Measurements from ENCODE around the gene TNRC6A.

Gene TNRC6A

GRCh38 chr16:24759006-24759405, 29.6 kb downstream of the TNRC6A start:
- H2BK5ac ChIP-seq (ENCODE audit: low read length): no peak overlapping the region
- WGBS, 2 donors (ENCODE audit: extremely low coverage in 2 of 2, insufficient read length in 2 of 2, insufficient replicate concordance in 1 of 2): no CpG with 5 or more reads among the region's 2 CpGs
- peaks cover 0 to 64% of the 10 kb centered on the region in 2 donors for H3K36me3 ChIP-seq (replicated peaks in 1 of 2; ENCODE audit: control insufficient read depth in 2 of 2, insufficient read depth in 2 of 2, low read length in 2 of 2)
- DNase-seq (ENCODE audit: low spot score): no peak
- no peak overlapping the region for H3K14ac ChIP-seq (ENCODE audit: low read length)
- H3K27ac ChIP-seq (replicated peaks; ENCODE audit: low read length): no peak overlapping the region
- H3K9me3 ChIP-seq (replicated peaks in 1 of 2; ENCODE audit: control insufficient read depth in 2 of 2, insufficient read depth in 1 of 2, low read depth in 1 of 2, low read length in 2 of 2): no peaks in the 10 kb centered on the region
- H4K8ac ChIP-seq (ENCODE audit: low read depth, low read length): no peak overlapping the region
- no peak overlapping the region for H2AFZ ChIP-seq (ENCODE audit: low read length)
- H2BK15ac ChIP-seq (ENCODE audit: low read length): no peak overlapping the region
- no peak overlapping the region for H3K4me2 ChIP-seq (ENCODE audit: insufficient read depth, low read length, poor library complexity, severe bottlenecking)
- H3K4me3 ChIP-seq (ENCODE audit: low read length in 2 of 2): no peak overlapping the region
- no peak overlapping the region for H4K91ac ChIP-seq (ENCODE audit: low read depth, low read length, poor library complexity)
- H3K18ac ChIP-seq (ENCODE audit: low read length): no peak overlapping the region
- H3K23ac ChIP-seq (ENCODE audit: low read depth, low read length, poor library complexity): no peak overlapping the region
- H2BK12ac ChIP-seq (ENCODE audit: low read length): no peak overlapping the region
- H3K4ac ChIP-seq (ENCODE audit: low read length): no peak overlapping the region
- no peak overlapping the region for H2BK120ac ChIP-seq (ENCODE audit: low read depth, low read length)
- no peak overlapping the region for H3K9ac ChIP-seq (ENCODE audit: low read depth, low read length, poor library complexity)
- no peak overlapping the region for H2AK5ac ChIP-seq (ENCODE audit: low read depth, low read length)
- peaks cover 6% of the 10 kb centered on the region for H3K79me1 ChIP-seq (ENCODE audit: low read depth, low read length)
- peaks cover 0 to 3% of the 10 kb centered on the region in 2 donors for H3K4me1 ChIP-seq (ENCODE audit: control insufficient read depth in 2 of 2, insufficient read depth in 1 of 2, low read depth in 1 of 2, low read length in 2 of 2)
- no peaks in the 10 kb centered on the region for H3K27me3 ChIP-seq (ENCODE audit: control insufficient read depth in 3 of 3, insufficient read depth in 3 of 3, low read depth in 1 of 3, low read length in 3 of 3)

GRCh38 chr16:24761526-24761925, 32.1 kb downstream of the TNRC6A start:
- Histone ChIP-seq H3K27me3 (ENCODE audit: control insufficient read depth in 3 of 3, insufficient read depth in 3 of 3, low read depth in 1 of 3, low read length in 3 of 3) (no peaks in the 10 kb centered on the region), H3K9ac (ENCODE audit: low read depth, low read length, poor library complexity) (no peak overlapping the region), H3K36me3 (replicated peaks in 1 of 2; ENCODE audit: control insufficient read depth in 2 of 2, insufficient read depth in 2 of 2, low read length in 2 of 2) (peaks cover 4 to 87% of the 10 kb centered on the region in 2 donors), H4K91ac (ENCODE audit: low read depth, low read length, poor library complexity) (no peak overlapping the region), H2BK15ac (ENCODE audit: low read length) (no peak overlapping the region), H3K4me2 (ENCODE audit: insufficient read depth, low read length, poor library complexity, severe bottlenecking) (no peak overlapping the region), H2AK5ac (ENCODE audit: low read depth, low read length) (no peak overlapping the region), H3K4ac (ENCODE audit: low read length) (no peak overlapping the region), H4K8ac (ENCODE audit: low read depth, low read length) (no peak overlapping the region), H2BK5ac (ENCODE audit: low read length) (no peak overlapping the region), H3K79me1 (ENCODE audit: low read depth, low read length) (peaks cover 5% of the 10 kb centered on the region), H3K23ac (ENCODE audit: low read depth, low read length, poor library complexity) (no peak overlapping the region), H2BK12ac (ENCODE audit: low read length) (no peak overlapping the region), H3K18ac (ENCODE audit: low read length) (no peak overlapping the region), H3K9me3 (replicated peaks in 1 of 2; ENCODE audit: control insufficient read depth in 2 of 2, insufficient read depth in 1 of 2, low read depth in 1 of 2, low read length in 2 of 2) (no peaks in the 10 kb centered on the region), H2BK120ac (ENCODE audit: low read depth, low read length) (no peak overlapping the region), H3K4me1 (ENCODE audit: control insufficient read depth in 2 of 2, insufficient read depth in 1 of 2, low read depth in 1 of 2, low read length in 2 of 2) (no peaks in the 10 kb centered on the region), H3K27ac (replicated peaks; ENCODE audit: low read length) (no peak overlapping the region), H3K4me3 (ENCODE audit: low read length in 2 of 2) (no peak overlapping the region), H3K14ac (ENCODE audit: low read length) (no peak overlapping the region), H2AFZ (ENCODE audit: low read length) (no peak overlapping the region)
- WGBS, 2 donors (ENCODE audit: extremely low coverage in 2 of 2, insufficient read length in 2 of 2, insufficient replicate concordance in 1 of 2): no CpG with 5 or more reads among the region's 6 CpGs
- DNase-seq (ENCODE audit: low spot score): no peak

GRCh38 chr16:24764916-24765315, 35.5 kb downstream of the TNRC6A start:
- Histone ChIP-seq H3K23ac (ENCODE audit: low read depth, low read length, poor library complexity) (no peak overlapping the region), H3K4me2 (ENCODE audit: insufficient read depth, low read length, poor library complexity, severe bottlenecking) (no peak overlapping the region), H3K27ac (replicated peaks; ENCODE audit: low read length) (no peak overlapping the region), H3K4me1 (ENCODE audit: control insufficient read depth in 2 of 2, insufficient read depth in 1 of 2, low read depth in 1 of 2, low read length in 2 of 2) (no peaks in the 10 kb centered on the region), H3K18ac (ENCODE audit: low read length) (no peak overlapping the region), H3K9ac (ENCODE audit: low read depth, low read length, poor library complexity) (no peak overlapping the region), H3K4me3 (ENCODE audit: low read length in 2 of 2) (no peak overlapping the region), H3K79me1 (ENCODE audit: low read depth, low read length) (peaks cover 2% of the 10 kb centered on the region), H3K36me3 (replicated peaks in 1 of 2; ENCODE audit: control insufficient read depth in 2 of 2, insufficient read depth in 2 of 2, low read length in 2 of 2) (peaks cover 4 to 84% of the 10 kb centered on the region in 2 donors), H2BK15ac (ENCODE audit: low read length) (no peak overlapping the region), H3K4ac (ENCODE audit: low read length) (no peak overlapping the region), H4K8ac (ENCODE audit: low read depth, low read length) (no peak overlapping the region), H4K91ac (ENCODE audit: low read depth, low read length, poor library complexity) (no peak overlapping the region), H2AFZ (ENCODE audit: low read length) (no peak overlapping the region), H2BK120ac (ENCODE audit: low read depth, low read length) (no peak overlapping the region), H2BK12ac (ENCODE audit: low read length) (no peak overlapping the region), H2AK5ac (ENCODE audit: low read depth, low read length) (no peak overlapping the region), H3K27me3 (ENCODE audit: control insufficient read depth in 3 of 3, insufficient read depth in 3 of 3, low read depth in 1 of 3, low read length in 3 of 3) (no peaks in the 10 kb centered on the region), H3K14ac (ENCODE audit: low read length) (no peak overlapping the region), H2BK5ac (ENCODE audit: low read length) (no peak overlapping the region), H3K9me3 (replicated peaks in 1 of 2; ENCODE audit: control insufficient read depth in 2 of 2, insufficient read depth in 1 of 2, low read depth in 1 of 2, low read length in 2 of 2) (no peaks in the 10 kb centered on the region)
- WGBS, 2 donors (ENCODE audit: extremely low coverage in 2 of 2, insufficient read length in 2 of 2, insufficient replicate concordance in 1 of 2): no CpG with 5 or more reads among the region's 2 CpGs
- DNase-seq (ENCODE audit: low spot score): no peak

DNA sequence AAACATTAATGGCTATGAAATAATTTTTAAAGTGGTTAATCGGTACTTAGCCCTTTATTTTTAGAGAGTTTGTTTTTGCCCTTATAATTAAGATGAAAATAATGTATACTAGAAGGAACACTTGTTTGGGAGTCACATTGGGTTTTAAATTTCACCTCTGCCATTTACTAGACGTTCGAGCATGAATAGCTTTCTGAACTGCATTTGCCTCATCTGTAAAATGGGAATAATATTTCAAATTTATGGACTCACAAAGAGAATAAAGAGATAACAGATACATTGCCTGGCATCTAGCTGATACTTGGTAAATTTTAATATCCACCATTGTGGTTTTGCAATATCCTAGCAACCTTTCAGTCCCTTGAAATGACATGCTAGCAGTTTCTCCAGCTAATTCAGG, 36.6 kb downstream of the TNRC6A start:
- DNase-seq (ENCODE audit: low spot score): no peak
- Histone ChIP-seq H2AFZ (ENCODE audit: low read length) (no peak overlapping the region), H3K4me2 (ENCODE audit: insufficient read depth, low read length, poor library complexity, severe bottlenecking) (no peak overlapping the region), H2BK15ac (ENCODE audit: low read length) (no peak overlapping the region), H3K79me1 (ENCODE audit: low read depth, low read length) (peaks cover 2% of the 10 kb centered on the region), H3K27me3 (ENCODE audit: control insufficient read depth in 3 of 3, insufficient read depth in 3 of 3, low read depth in 1 of 3, low read length in 3 of 3) (no peaks in the 10 kb centered on the region), H2AK5ac (ENCODE audit: low read depth, low read length) (no peak overlapping the region), H3K4ac (ENCODE audit: low read length) (no peak overlapping the region), H3K14ac (ENCODE audit: low read length) (no peak overlapping the region), H3K4me3 (ENCODE audit: low read length in 2 of 2) (no peak overlapping the region), H2BK5ac (ENCODE audit: low read length) (no peak overlapping the region), H3K23ac (ENCODE audit: low read depth, low read length, poor library complexity) (no peak overlapping the region), H3K27ac (replicated peaks; ENCODE audit: low read length) (no peak overlapping the region), H2BK12ac (ENCODE audit: low read length) (no peak overlapping the region), H3K9me3 (replicated peaks in 1 of 2; ENCODE audit: control insufficient read depth in 2 of 2, insufficient read depth in 1 of 2, low read depth in 1 of 2, low read length in 2 of 2) (no peaks in the 10 kb centered on the region), H4K8ac (ENCODE audit: low read depth, low read length) (no peak overlapping the region), H3K4me1 (ENCODE audit: control insufficient read depth in 2 of 2, insufficient read depth in 1 of 2, low read depth in 1 of 2, low read length in 2 of 2) (no peaks in the 10 kb centered on the region), H3K18ac (ENCODE audit: low read length) (no peak overlapping the region), H4K91ac (ENCODE audit: low read depth, low read length, poor library complexity) (no peak overlapping the region), H2BK120ac (ENCODE audit: low read depth, low read length) (no peak overlapping the region), H3K36me3 (replicated peaks in 1 of 2; ENCODE audit: control insufficient read depth in 2 of 2, insufficient read depth in 2 of 2, low read length in 2 of 2) (peaks cover 4 to 82% of the 10 kb centered on the region in 2 donors), H3K9ac (ENCODE audit: low read depth, low read length, poor library complexity) (no peak overlapping the region)
- WGBS, 2 donors (ENCODE audit: extremely low coverage in 2 of 2, insufficient read length in 2 of 2, insufficient replicate concordance in 1 of 2): no CpG with 5 or more reads among the region's 3 CpGs

Measured in neuronal stem cell (in vitro differentiated cells).